Liver (tissue), 3 donors: ENCODE results near the gene ERI3.

Source experiments
- ATF3 ChIP-seq: IDR thresholded peaks from 2 replicates; pipeline ENCODE4 v1.6.1; 2016; ENCODE audit warnings: antibody characterized with exemption
- CTCF ChIP-seq: fragments of 150-350 bp; IDR thresholded peaks from 2 replicates; pipeline ENCODE4 v1.5.1; 2017; ENCODE audit warnings: improper control_type of control experiment, low read depth, low read length; ENCODE audit not compliant: missing input control
- EGR1 ChIP-seq, 2 donors: IDR thresholded peaks; 2 replicates each; pipeline ENCODE4 v1.6.1; 2016 to 2018; ENCODE audit warnings: antibody characterized with exemption in 2 of 2, low read depth in 2 of 2
- HNF4G ChIP-seq: IDR thresholded peaks from 2 replicates; pipeline ENCODE4 v1.6.1; 2016; ENCODE audit warnings: antibody characterized with exemption
- JUND ChIP-seq, 2 donors: IDR thresholded peaks; 2 replicates each; pipeline ENCODE4 v1.6.1; 2016; ENCODE audit warnings: antibody characterized with exemption in 2 of 2
- RAD21 ChIP-seq, 2 donors: IDR thresholded peaks; 2 replicates each; pipeline ENCODE4 v1.6.1; 2016; ENCODE audit warnings: antibody characterized with exemption in 2 of 2, mild to moderate bottlenecking in 2 of 2
- REST ChIP-seq: IDR thresholded peaks from 2 replicates; pipeline ENCODE4 v1.6.1; 2016; ENCODE audit warnings: antibody characterized with exemption, mild to moderate bottlenecking
- SP1 ChIP-seq: IDR thresholded peaks from 2 replicates; pipeline ENCODE4 v1.6.1; 2018; ENCODE audit warnings: antibody characterized with exemption, mild to moderate bottlenecking
- TAF1 ChIP-seq: conservative IDR thresholded peaks from 2 replicates; pipeline ENCODE4 v1.6.1; 2016; ENCODE audit warnings: antibody characterized with exemption, mild to moderate bottlenecking
- YY1 ChIP-seq: IDR thresholded peaks from 2 replicates; pipeline ENCODE4 v1.6.1; 2016; ENCODE audit warnings: antibody characterized with exemption, mild to moderate bottlenecking
- ZBTB33 ChIP-seq: IDR thresholded peaks from 2 replicates; pipeline ENCODE4 v1.6.1; 2016; ENCODE audit warnings: antibody characterized with exemption
- donor health status: healthy.
- donor health status: healthy.

- TF ChIP-seq CTCF (no peak), RAD21 (IDR thresholded peaks at IDR 0.05) (no peak), EGR1 (IDR thresholded peaks at IDR 0.05; ENCODE audit: low read depth in 2 of 2) (no peak), ZBTB33 (no peak), TAF1 (no peak), SP1 (no peak), REST (no peak), HNF4G (no peak), ATF3 (no peak), JUND (IDR thresholded peaks at IDR 0.05) (no peak), YY1 (no peak)
Measured at GRCh38 chr1:44321466-44321865, 33.6 kb downstream of the ERI3 start.
